Stimulated activated CD4-positive, alpha-beta T cell treated with anti-CD3 and anti-CD28 coated beads, TNF-alpha, amount 100 ng/mL, for 24 hours (primary cell): ENCODE results near the gene BATF2.
"Not testable (repeated sequence)": the region's sequence is repeated elsewhere in the genome, so short reads cannot be mapped to it uniquely, and the experiment has no call there.

Experiments used
- DNase-seq, 3 experiments: peaks; one replicate each; pipeline ENCODE4 v3.0.0-alpha.2; 2020; ENCODE audit warnings: low read depth in 3 of 3

Gene BATF2

GRCh38 chr11:64996710-64997380 is at the start of gene BATF2:
Gene BATF2 (minus strand): TSS chr11:64996971. CDS start chr11:64996914, 57 bp downstream.
- DNase-seq = no peak

GRCh38 chr11:65045728-65046127 is 49.0 kb upstream of the BATF2 start:
- no peak for DNase-seq

DNA sequence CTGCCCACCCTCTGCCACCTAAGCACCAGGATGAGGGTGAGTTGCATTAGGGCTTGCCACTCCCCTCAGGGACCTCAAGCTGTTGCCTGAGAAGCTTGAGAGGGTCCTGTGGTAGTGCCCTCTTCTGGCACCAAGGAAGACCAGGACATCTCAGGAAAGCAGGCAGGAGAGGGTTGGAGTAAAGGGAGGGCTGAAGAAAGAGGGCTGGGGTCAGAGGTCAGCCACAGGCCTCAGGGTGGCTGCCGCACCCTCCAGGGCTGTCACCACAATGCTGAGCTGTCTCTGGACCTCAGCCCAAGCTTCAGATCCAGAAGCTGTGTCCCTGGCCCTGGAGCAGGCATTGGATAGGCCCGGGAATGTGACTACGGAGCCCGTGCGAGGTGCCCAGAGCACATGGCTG is 48.3 kb upstream of the BATF2 start:
- DNase-seq = no peak

DNA sequence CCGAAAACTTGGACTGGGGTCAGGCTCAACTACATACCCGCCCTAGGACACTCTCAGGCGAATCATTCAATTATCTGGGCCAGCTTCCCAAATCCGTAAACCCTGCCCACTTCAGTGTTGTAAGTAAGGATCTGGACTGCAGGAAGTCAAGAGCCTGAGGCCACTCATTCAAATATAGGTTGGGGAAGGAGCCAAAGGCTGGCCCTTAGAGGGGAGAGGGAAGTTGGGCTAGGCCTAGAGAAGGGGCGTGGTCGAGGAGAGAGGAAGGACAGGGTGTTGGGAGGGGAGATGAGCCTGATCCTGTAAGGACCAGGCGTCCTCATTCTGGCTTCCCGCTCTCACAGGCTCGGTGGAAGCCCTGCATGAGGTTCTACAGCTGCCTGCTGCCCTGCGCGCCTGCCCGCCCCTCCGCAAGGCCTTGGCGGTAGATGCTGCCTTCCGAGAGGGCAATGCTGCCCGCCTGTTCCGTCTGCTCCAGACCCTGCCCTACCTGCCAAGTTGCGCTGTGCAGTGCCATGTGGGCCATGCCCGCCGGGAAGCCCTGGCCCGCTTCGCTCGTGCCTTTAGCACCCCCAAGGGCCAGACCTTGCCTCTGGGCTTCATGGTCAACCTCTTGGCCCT is 47.2 kb upstream of the BATF2 start:
- no peak for DNase-seq

DNA sequence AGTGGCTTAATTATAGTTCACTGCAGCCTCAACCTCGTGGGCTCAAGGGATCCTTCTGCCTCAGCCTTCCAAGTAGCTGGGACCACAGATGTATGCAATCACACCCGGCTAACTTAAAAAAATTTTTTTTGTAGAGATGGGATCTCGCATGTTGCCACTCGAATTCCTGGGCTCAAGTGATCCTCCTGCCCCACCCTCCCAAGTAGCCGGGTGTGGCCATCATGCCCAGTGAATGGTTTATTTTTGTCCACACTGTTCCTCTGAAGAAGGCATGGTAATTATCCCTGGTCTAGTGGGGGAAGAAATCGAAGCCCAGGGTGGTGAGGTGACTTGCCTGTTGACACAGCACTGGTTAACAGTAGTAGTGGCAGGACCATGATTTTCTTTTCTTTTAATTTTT is 46.1 kb upstream of the BATF2 start:
- DNase-seq = no peak

DNA sequence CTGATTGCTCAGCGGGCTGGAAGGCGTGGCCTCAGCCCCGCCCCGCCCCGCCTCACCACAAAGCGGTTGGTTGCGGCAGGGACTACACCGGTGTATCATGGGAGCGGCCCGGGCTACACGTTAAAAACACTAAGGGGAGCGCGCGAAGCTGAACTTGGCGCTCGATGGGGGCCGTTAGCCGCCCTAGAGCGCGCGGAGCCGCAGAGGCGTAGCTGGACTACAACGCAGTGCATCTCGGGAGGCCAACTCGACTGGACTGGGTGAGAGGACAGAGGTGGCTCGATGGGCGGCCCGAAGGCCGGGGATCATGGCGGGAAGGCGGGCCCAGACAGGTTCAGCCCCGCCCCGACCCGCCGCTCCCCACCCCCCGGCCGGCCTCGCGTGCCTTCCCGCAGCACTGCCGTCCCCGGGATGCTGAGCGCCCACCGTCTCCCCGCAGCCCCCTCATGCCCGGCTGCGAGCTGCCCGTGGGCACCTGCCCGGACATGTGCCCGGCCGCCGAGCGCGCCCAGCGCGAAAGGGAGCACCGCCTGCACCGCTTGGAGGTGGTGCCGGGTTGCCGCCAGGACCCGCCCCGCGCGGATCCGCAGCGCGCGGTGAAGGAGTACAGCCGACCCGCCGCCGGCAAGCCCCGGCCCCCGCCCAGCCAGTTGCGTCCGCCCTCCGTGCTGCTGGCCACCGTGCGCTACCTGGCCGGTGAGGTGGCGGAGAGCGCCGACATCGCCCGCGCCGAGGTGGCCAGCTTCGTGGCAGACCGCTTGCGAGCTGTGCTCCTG is 44.3 kb upstream of the BATF2 start, which contains the start of gene SAC3D1:
SAC3D1 (plus strand) TSS at position 364 of the 776 bp plus-strand sequence; CDS start at position 447, 83 bp downstream.
- DNase-seq = peak; percentile 75 to 91 (median 75)

GRCh38 chr11:65040520-65040846 is 43.7 kb upstream of the BATF2 start:
- no peak for DNase-seq

DNA sequence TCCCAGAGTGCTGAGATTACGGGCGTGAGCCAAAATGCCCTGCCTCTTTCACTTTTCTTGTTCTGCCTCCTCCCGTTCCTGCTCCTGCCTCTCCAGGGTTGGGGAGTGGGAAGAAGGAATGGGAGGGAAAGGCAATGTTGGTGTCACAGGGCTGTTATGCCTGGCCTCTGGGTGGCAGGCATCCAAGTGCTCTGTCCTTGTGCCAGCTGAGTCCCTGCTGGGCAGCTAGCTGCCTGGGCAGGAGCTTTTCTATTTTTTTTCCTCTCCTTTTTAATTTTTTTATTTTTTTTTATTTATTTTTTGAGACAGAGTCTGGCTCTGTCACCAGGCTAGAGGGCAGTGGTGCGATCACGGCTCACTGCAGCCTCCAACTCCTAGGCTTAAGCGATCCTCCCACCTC is 40.2 kb upstream of the BATF2 start:
- DNase-seq = no peak

GRCh38 chr11:65035579-65035978 is 38.8 kb upstream of the BATF2 start:
- DNase-seq = no peak

- no peak for DNase-seq
Measured at GRCh38 chr11:65034423-65034822, 37.7 kb upstream of the BATF2 start.

GRCh38 chr11:65032216-65032615 is 35.4 kb upstream of the BATF2 start:
- DNase-seq = no peak

GRCh38 chr11:65027213-65028067 is 30.7 kb upstream of the BATF2 start, which contains the start of gene SNX15:
Gene SNX15 (plus strand): TSS chr11:65027439. CDS start chr11:65027538, 99 bp downstream.
- peak; percentile 82 to 91 (median 85) for DNase-seq

GRCh38 chr11:65026810-65027209 is 30.0 kb upstream of the BATF2 start:
- DNase-seq = no peak

- not testable (repeated sequence) for DNase-seq
Measured at GRCh38 chr11:65023502-65023901, 26.7 kb upstream of the BATF2 start.

DNA sequence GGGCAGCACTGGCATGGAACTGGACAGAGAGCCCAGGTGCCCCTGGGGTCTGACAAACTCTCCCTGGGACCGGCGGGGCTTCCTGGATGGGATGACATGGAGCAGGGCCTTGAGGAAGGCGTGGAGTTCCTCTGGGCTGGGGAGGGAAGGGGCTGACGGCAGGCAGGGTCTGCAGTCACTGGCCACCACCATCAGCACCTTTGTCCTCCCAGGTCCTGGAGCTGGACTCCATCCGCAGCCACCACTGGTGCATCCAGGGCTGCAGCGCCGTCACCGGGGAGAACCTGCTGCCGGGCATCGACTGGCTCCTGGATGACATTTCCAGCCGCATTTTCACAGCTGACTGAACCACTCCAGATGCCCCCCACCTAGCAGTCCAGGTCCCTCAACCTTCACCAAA is 24.7 kb upstream of the BATF2 start:
- no peak for DNase-seq

- no peak for DNase-seq
Measured at GRCh38 chr11:65021003-65021402, 24.2 kb upstream of the BATF2 start.

DNA sequence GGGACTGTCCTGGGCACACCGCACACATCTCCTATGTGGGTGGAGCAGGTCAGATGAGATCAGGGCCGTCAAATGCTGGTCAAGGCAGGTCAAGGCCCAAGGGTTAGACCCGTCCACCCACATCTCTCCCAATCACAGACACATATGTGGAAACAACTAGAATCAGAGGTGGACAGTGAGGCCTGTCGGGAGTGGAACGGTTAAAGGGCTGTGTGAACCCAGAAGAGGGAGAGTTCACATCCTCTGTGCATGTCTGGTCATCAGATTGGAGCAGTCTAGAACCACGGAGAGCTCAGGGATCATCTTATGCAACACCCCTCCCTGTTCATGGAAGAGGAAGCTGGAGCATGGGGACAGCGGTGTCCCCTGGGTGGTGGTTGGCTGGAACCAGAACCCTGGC is 23.1 kb upstream of the BATF2 start:
- no peak for DNase-seq

DNA sequence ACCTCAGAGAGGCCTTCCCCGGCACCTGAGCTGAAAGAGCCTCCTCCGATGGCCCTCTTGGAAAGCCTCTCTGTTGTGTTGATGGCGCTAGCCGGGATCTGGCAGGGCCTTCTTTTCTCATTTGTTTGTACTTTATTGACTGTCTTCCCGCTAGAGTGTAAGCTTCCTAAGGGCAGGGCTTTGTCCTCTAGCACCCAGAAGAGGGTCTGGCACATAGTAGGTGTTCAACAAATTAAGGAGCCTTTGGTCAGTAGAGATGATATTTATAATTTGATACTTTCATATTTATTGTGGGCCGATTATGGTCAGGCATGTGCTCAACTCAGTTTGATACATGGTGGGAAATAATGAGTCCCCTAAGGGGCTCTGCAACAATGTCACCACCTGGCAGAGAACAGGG is 21.2 kb upstream of the BATF2 start:
- DNase-seq = no peak

- DNase-seq = no peak
Measured at GRCh38 chr11:65016705-65017104, 19.9 kb upstream of the BATF2 start.

DNA sequence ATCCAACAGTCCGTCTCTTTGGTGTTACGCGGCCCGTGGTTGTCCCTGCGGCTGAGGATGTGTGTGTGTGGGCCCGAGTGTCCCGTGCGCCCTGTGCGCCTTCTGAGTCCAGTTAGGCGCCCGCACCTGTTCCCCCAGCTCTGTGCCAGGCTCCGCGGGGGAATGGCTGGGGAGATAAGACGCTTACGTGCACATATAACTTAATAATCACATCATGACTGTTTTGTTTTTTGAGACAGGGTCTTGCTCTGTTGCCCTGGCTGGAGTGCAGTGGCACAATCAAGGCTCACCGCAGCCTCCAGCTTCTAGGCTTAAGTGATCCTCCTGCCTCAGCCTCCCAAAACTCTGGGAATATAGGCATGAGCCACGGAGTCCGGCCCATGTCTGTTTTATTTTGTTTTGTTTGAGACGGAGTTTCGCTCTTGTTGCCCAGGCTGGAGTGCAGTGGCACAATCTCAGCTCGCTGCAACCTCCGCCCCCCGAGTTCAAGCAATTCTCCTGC is 18.0 kb upstream of the BATF2 start:
- no peak for DNase-seq

- DNase-seq = peak; percentile 73 to 86 (median 73)
Measured at GRCh38 chr11:65013888-65014725, 17.3 kb upstream of the BATF2 start, which contains the start of gene ARL2. Gene ARL2 (plus strand): TSS chr11:65014160. CDS start chr11:65014208, 48 bp downstream.
